Psoas muscle (tissue), 8 donors: Measurements from ENCODE around the gene GSC2. TPM values are rescaled to one million over a fixed set of nuclear protein-coding genes. Genes with fewer than 3 reads are reported as not detected.

ENCODE experiments used
- ATAC-seq, 4 donors: fragments of 200-7000 bp; cut with Tn5 transposase; one replicate each; pipeline ENCODE4 v1.9.1; 2020; ENCODE audit warnings: moderate library complexity in 3 of 4, mild to moderate bottlenecking in 2 of 4
- DNase-seq, 2 donors: peaks; one replicate each; pipeline ENCODE4 v3.0.0-alpha.2; 2020
- H3K27ac ChIP-seq: fragments of 200-600 bp; one replicate; pipeline ENCODE4 v1.8.0; 2022
- H3K27me3 ChIP-seq, 3 donors: fragments of 200-600 bp in 1 of 3; one replicate each; pipeline versions ENCODE4 v1.6.1 to v1.8.0; 2013 to 2022; ENCODE audit warnings: low read length in 2 of 3, mild to moderate bottlenecking in 2 of 3, moderate library complexity in 1 of 3; ENCODE audit not compliant: insufficient read depth in 3 of 3
- H3K36me3 ChIP-seq, 2 donors: fragments of 200-600 bp in 1 of 2; one replicate each; pipeline versions ENCODE4 v1.6.1 to v1.8.0; 2013 to 2022; ENCODE audit warnings: low read depth in 1 of 2, mild to moderate bottlenecking in 1 of 2, moderate library complexity in 1 of 2; ENCODE audit not compliant: insufficient read depth in 1 of 2
- H3K4me1 ChIP-seq: fragments of 200-600 bp; one replicate; pipeline ENCODE4 v1.8.0; 2022
- H3K4me3 ChIP-seq: fragments of 200-600 bp; one replicate; pipeline ENCODE4 v1.8.0; 2022; ENCODE audit warnings: mild to moderate bottlenecking
- H3K9me3 ChIP-seq: fragments of 200-600 bp; one replicate; pipeline ENCODE4 v1.8.0; 2022
- WGBS, 3 donors: extraction: QIAGEN DNeasy Blood & Tissue Kit; methylation state at CpG; one replicate each; pipeline versions ENCODE4 v1.1.6 to v1.1.7; 2013; 5-methylcytosine and 5-hydroxymethylcytosine counted together
- intact Hi-C, 2 donors: fragments of 100-400 bp; cut with DNase I; formaldehyde crosslinking; loops; one replicate each; pipeline versions ENCODE4 v1.11.0 to v1.14.2; 2022
- polyA plus RNA-seq, 3 donors: library from polyadenylated mRNA; stranded (reverse); fragments of 200-250 nt; gene quantifications; one replicate each; pipeline ENCODE4 v1.2.3, GENCODE V29; 2013
- total RNA-seq, 4 donors: library from RNA; stranded (reverse); fragmentation: NEBNext Ultra II Directional in 2 of 4; extraction: Animal tissue kit (Norgen Biotek cat#: 25700) in 2 of 4; gene quantifications; one replicate each; pipeline versions ENCODE4 v1.2.1 to v1.2.4, GENCODE V29; 2021 to 2023
- TF ChIP-seq, protein P1 (sequence below): fragments of 200-600 bp; IDR thresholded peaks from one replicate; pipeline ENCODE4 v1.8.0; 2022; ENCODE audit warnings: antibody characterized with exemption
- donor health status: healthy with polysubstance abuse.
- donor health status: DM: no; HTN: no; CAD: no; lungs with moderate emphysema.
- donor health status: Bipolar disorder and iron deficiency.
- donor health status: healthy.
- donor health status: DM: yes; HTN: yes; CAD: no.
- donor health status: DM: no; HTN: no; CAD: no.
- donor health status: DM: no; HTN: no; CAD: no.
- donor health status: DM: yes; HTN: yes; CAD: no.

Gene GSC2
- total and polyA plus RNA-seq, 7 donors: not detected

- TF ChIP-seq, protein P1, sequence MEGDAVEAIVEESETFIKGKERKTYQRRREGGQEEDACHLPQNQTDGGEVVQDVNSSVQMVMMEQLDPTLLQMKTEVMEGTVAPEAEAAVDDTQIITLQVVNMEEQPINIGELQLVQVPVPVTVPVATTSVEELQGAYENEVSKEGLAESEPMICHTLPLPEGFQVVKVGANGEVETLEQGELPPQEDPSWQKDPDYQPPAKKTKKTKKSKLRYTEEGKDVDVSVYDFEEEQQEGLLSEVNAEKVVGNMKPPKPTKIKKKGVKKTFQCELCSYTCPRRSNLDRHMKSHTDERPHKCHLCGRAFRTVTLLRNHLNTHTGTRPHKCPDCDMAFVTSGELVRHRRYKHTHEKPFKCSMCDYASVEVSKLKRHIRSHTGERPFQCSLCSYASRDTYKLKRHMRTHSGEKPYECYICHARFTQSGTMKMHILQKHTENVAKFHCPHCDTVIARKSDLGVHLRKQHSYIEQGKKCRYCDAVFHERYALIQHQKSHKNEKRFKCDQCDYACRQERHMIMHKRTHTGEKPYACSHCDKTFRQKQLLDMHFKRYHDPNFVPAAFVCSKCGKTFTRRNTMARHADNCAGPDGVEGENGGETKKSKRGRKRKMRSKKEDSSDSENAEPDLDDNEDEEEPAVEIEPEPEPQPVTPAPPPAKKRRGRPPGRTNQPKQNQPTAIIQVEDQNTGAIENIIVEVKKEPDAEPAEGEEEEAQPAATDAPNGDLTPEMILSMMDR: no peak
- intact Hi-C loops: loop anchor here in 1 of 2 donors (10.0 kb wide), 1 partner anchor 169 kb away; no protein-coding TSS in a partner anchor
- ATAC-seq: peak in 2 of 4 donors; percentile 13 to 15
These were observed 46.0 kb upstream of the GSC2 start for GRCh38 chr22:19195796-19196731.

DNA sequence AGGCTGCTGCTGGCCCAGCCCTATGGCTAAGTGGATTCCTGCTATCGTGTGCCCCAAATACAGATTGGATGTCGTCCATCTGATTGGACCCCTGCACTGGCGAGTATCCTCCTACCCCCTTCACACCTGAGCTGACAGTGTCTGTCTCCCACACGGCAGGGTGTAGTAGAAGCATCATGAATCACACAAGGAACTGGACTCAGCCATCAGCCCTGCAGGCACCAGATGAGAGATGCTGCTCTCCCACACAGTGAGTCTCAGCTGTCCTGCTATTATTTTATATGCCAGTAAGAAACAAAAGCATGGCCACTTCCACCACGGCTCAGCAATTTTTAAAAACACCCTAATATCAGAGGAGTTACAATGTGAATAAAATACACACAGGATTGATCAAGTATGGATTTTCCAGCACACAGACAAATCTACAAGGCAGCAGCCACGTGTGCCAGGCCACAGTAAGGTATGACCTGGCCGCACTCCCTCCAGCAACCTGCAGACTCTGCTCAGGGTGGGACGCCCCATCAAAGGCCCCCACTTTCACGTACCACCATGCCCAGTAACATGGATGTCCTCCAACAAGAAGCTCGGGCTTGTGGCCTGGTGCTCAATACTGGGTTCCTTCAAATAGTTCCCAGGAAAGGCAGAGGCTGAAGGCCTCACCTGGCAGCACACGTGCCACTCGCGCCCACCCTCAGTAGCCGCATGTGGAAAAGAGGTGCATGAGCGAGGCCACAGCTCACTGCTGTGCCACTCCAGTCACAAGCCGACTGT, 44.9 kb upstream of the GSC2 start:
- DNase-seq: peak in 1 of 2 donors; percentile 32
- ATAC-seq: no peak
- TF ChIP-seq, protein P1: no peak
- WGBS, 3 donors: 91 to 94% (median 93%) methylated on average over 16 of the region's 16 CpGs
- Histone ChIP-seq H3K9me3 (no peaks in the 10 kb centered on the region), H3K27ac (no peak overlapping the region), H3K4me3 (no peak overlapping the region), H3K36me3 (peaks cover 2 to 100% of the 10 kb centered on the region in 2 donors), H3K4me1 (no peaks in the 10 kb centered on the region), H3K27me3 (no peaks in the 10 kb centered on the region)
- intact Hi-C loops: loop anchor here in 1 of 2 donors (10.0 kb wide), 1 partner anchor 170 kb away; no protein-coding TSS in a partner anchor

More at GRCh38 chr22:19195796-19196731, 46.0 kb upstream of the GSC2 start:
- H3K9me3 ChIP-seq: no peaks in the 10 kb centered on the region
- WGBS, 3 donors: 79 to 84% (median 82%) methylated on average over 23 of the region's 23 CpGs
- H3K36me3 ChIP-seq: peaks cover 2 to 100% of the 10 kb centered on the region in 2 donors
- peak in 1 of 2 donors; percentile 54 for DNase-seq
- no peaks in the 10 kb centered on the region for H3K27me3 ChIP-seq
- no peak overlapping the region for H3K27ac ChIP-seq
- no peaks in the 10 kb centered on the region for H3K4me1 ChIP-seq
- no peak overlapping the region for H3K4me3 ChIP-seq

DNA sequence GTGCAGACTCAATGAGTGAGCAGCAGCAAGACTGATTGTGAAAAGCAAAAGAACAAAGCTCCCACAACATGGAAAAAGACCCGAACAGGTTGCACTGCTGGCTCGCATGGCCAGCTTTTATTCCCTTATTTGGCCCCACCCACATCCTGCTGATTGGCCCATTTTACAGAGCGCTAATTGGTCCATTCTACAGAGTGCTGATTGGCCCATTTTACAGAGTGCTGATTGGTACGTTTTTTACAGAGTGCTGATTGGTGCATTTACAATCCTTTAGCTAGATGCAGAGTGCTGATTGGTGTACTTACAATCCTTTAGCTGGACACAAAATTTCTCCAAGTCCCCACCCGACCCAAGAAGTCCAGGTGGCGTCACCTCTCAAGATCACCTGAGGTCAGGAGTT, 43.8 kb upstream of the GSC2 start:
- Histone ChIP-seq H3K4me3 (no peak overlapping the region), H3K9me3 (no peaks in the 10 kb centered on the region), H3K27me3 (no peaks in the 10 kb centered on the region), H3K27ac (no peak overlapping the region), H3K36me3 (peaks cover 2 to 100% of the 10 kb centered on the region in 2 donors), H3K4me1 (no peaks in the 10 kb centered on the region)
- TF ChIP-seq, protein P1: no peak
- ATAC-seq: no peak
- DNase-seq: peak in 1 of 2 donors; percentile 2
- intact Hi-C loops: loop anchor here in 1 of 2 donors (10.0 kb wide), 1 partner anchor 171 kb away; no protein-coding TSS in a partner anchor
- WGBS, 3 donors: 94 to 98% (median 94%) methylated on average over 6 of the region's 6 CpGs

GRCh38 chr22:19187716-19188563, 37.8 kb upstream of the GSC2 start:
- Histone ChIP-seq H3K27me3 (no peaks in the 10 kb centered on the region), H3K9me3 (no peaks in the 10 kb centered on the region), H3K27ac (no peak overlapping the region), H3K36me3 (peaks cover 0 to 95% of the 10 kb centered on the region in 2 donors), H3K4me3 (no peak overlapping the region), H3K4me1 (no peaks in the 10 kb centered on the region)
- peak in 1 of 2 donors; percentile 42 for DNase-seq
- ATAC-seq: no peak
- 86 to 90% (median 90%) methylated on average over 6 of the region's 6 CpGs for WGBS, 3 donors
- TF ChIP-seq, protein P1: no peak
- intact Hi-C loops: loop anchor here in 1 of 2 donors (10.0 kb wide), 1 partner anchor 197 kb away; no protein-coding TSS in a partner anchor
